H1 (cell line): ENCODE results near the gene PAQR4. TPM values are rescaled to one million over a fixed set of nuclear protein-coding genes. Genes with fewer than 3 reads are reported as not detected.
"Not testable (repeated sequence)": the region's sequence is repeated elsewhere in the genome, so short reads cannot be mapped to it uniquely, and the experiment has no call there.

Source experiments
- CTCF ChIA-PET: fragments of 300-600 bp; sonication (Branson Sonifier 250); formaldehyde crosslinking; loops from one replicate; lab custom pipeline; 2021; ENCODE audit not compliant: partially characterized antibody; lab: Charles Lee
- POLR2A ChIA-PET: fragments of 300-600 bp; sonication (Branson Sonifier 250); formaldehyde crosslinking; loops from one replicate; lab custom pipeline; 2021; ENCODE audit warnings: inconsistent platforms; ENCODE audit not compliant: partially characterized antibody; lab: Charles Lee
- DNase-seq, 2 experiments: peaks; one replicate each; pipeline versions ENCODE4 v3.0.0 to v3.0.0-alpha.2; 2010 to 2022; ENCODE audit warnings: low spot score in 2 of 2, low read depth in 1 of 2, mixed read lengths in 1 of 2
- FAIRE-seq: peaks from 2 replicates; lab custom pipeline; 2011; peaks lifted over from hg19 to GRCh38; lab: Jason Lieb, UNC
- H2AFZ ChIP-seq: 2 replicates; pipeline ENCODE4 v1.8.1; 2012; ENCODE audit warnings: low read length, inconsistent platforms
- H2AK5ac ChIP-seq: 2 replicates; pipeline ENCODE4 v1.6.1; 2013; ENCODE audit warnings: low read depth, low read length
- H2BK120ac ChIP-seq: replicated peaks from 2 replicates; pipeline ENCODE3; 2013; ENCODE audit warnings: low read depth, low read length, inconsistent platforms
- H2BK12ac ChIP-seq: 2 replicates; pipeline ENCODE4 v1.6.1; 2013; ENCODE audit warnings: low read depth, low read length
- H2BK15ac ChIP-seq: 2 replicates; pipeline ENCODE4 v1.6.1; 2013; ENCODE audit warnings: low read length
- H2BK20ac ChIP-seq: 2 replicates; pipeline ENCODE4 v1.6.1; 2013; ENCODE audit warnings: low read length
- H2BK5ac ChIP-seq: 2 replicates; pipeline ENCODE4 v1.6.1; 2013; ENCODE audit warnings: low read depth, low read length
- H3K14ac ChIP-seq: 2 replicates; pipeline ENCODE4 v1.6.1; 2013; ENCODE audit warnings: inconsistent platforms; ENCODE audit not compliant: insufficient read length
- H3K18ac ChIP-seq: 2 replicates; pipeline ENCODE4 v1.6.1; 2013; ENCODE audit warnings: low read length; ENCODE audit errors: extremely low read depth
- H3K23ac ChIP-seq: 2 replicates; pipeline ENCODE4 v1.6.1; 2013; ENCODE audit warnings: inconsistent platforms; ENCODE audit not compliant: insufficient read length
- H3K23me2 ChIP-seq: 2 replicates; pipeline ENCODE4 v1.6.1; 2013; ENCODE audit warnings: low read depth, low read length
- H3K27ac ChIP-seq: 2 replicates; pipeline ENCODE4 v1.6.1; 2011; ENCODE audit warnings: low read depth, low read length, inconsistent platforms
- H3K27me3 ChIP-seq, 4 experiments: replicated peaks in 1 of 4; 1 replicate in 1 of 4; 2 replicates in 3 of 4; pipeline versions ENCODE4 v1.6.1 to v1.8.1; 2011 to 2013; ENCODE audit warnings: low read length in 3 of 4, mild to moderate bottlenecking in 3 of 4, inconsistent platforms in 2 of 4, mixed read lengths in 2 of 4, moderate library complexity in 1 of 4; ENCODE audit not compliant: control insufficient read depth in 3 of 4, insufficient read depth in 3 of 4; ENCODE audit errors: extremely low read depth in 1 of 4
- H3K36me3 ChIP-seq, 4 experiments: 2 replicates each; pipeline versions ENCODE4 v1.6.1 to v1.8.1; 2011 to 2013; ENCODE audit warnings: mild to moderate bottlenecking in 4 of 4, low read length in 3 of 4, moderate library complexity in 2 of 4, control low read depth in 1 of 4, inconsistent platforms in 1 of 4; ENCODE audit not compliant: insufficient read depth in 4 of 4, control insufficient read depth in 2 of 4
- H3K4ac ChIP-seq: replicated peaks from 2 replicates; pipeline ENCODE3; 2013; ENCODE audit warnings: low read length, low read depth, mixed read lengths, inconsistent platforms; ENCODE audit not compliant: insufficient read length
- H3K4me1 ChIP-seq, 4 experiments: replicated peaks in 1 of 4; 1 replicate in 1 of 4; 2 replicates in 3 of 4; pipeline versions ENCODE4 v1.6.1 to v1.8.1; 2011 to 2013; ENCODE audit warnings: low read length in 3 of 4, inconsistent platforms in 2 of 4, mixed read lengths in 1 of 4; ENCODE audit not compliant: insufficient read depth in 4 of 4, control insufficient read depth in 3 of 4
- H3K4me2 ChIP-seq, 2 experiments: 2 replicates each; pipeline versions ENCODE4 v1.6.1 to v1.8.1; 2011 to 2013; ENCODE audit warnings: low read depth in 2 of 2, low read length in 2 of 2, control low read depth in 1 of 2, inconsistent platforms in 1 of 2, mild to moderate bottlenecking in 1 of 2; ENCODE audit not compliant: insufficient read depth in 1 of 2
- H3K4me3 ChIP-seq, 4 experiments: fragments of 200-600, 300-600 bp in 1 of 4; sonication (generic), shearing (Covaris generic), sonication (Bioruptor Twin) in 1 of 4; 2 replicates each; pipeline versions ENCODE4 v1.5.1 to v1.8.1; 2011 to 2016; ENCODE audit warnings: low read length in 4 of 4, low read depth in 3 of 4, control low read depth in 2 of 4, inconsistent platforms in 2 of 4, mild to moderate bottlenecking in 2 of 4, mixed read lengths in 1 of 4, moderate library complexity in 1 of 4; ENCODE audit not compliant: insufficient read depth in 2 of 4; ENCODE audit errors: extremely low read depth in 1 of 4
- H3K56ac ChIP-seq: replicated peaks from 2 replicates; pipeline ENCODE3; 2013; ENCODE audit warnings: low read depth, mild to moderate bottlenecking, mixed read lengths, low read length, inconsistent platforms; ENCODE audit not compliant: insufficient read length
- H3K79me1 ChIP-seq: 2 replicates; pipeline ENCODE4 v1.6.1; 2013; ENCODE audit warnings: low read depth, low read length, control low read depth
- H3K79me2 ChIP-seq, 2 experiments: 2 replicates each; pipeline versions ENCODE4 v1.6.1 to v1.8.1; 2012 to 2013; ENCODE audit warnings: low read length in 2 of 2, mild to moderate bottlenecking in 2 of 2, inconsistent platforms in 1 of 2; ENCODE audit not compliant: insufficient read depth in 2 of 2, control insufficient read depth in 1 of 2
- H3K9ac ChIP-seq, 4 experiments: replicated peaks in 1 of 4; 1 replicate in 1 of 4; 2 replicates in 3 of 4; pipeline versions ENCODE4 v1.6.1 to v1.8.1; 2011 to 2013; ENCODE audit warnings: low read depth in 3 of 4, low read length in 3 of 4, control low read depth in 2 of 4, mild to moderate bottlenecking in 2 of 4, moderate library complexity in 2 of 4, inconsistent platforms in 1 of 4; ENCODE audit errors: extremely low read depth in 1 of 4
- H3K9me3 ChIP-seq, 2 experiments: 2 replicates each; pipeline versions ENCODE4 v1.6.1 to v1.8.1; 2012 to 2013; ENCODE audit warnings: mild to moderate bottlenecking in 2 of 2, moderate library complexity in 2 of 2, control low read depth in 1 of 2, inconsistent platforms in 1 of 2, low read depth in 1 of 2, low read length in 1 of 2, mixed read lengths in 1 of 2; ENCODE audit not compliant: insufficient read depth in 2 of 2
- H4K20me1 ChIP-seq, 2 experiments: replicated peaks in 1 of 2; 2 replicates each; pipeline versions ENCODE3 to v1.8.1; 2011 to 2013; ENCODE audit warnings: inconsistent platforms in 2 of 2, low read length in 2 of 2, mild to moderate bottlenecking in 1 of 2; ENCODE audit not compliant: insufficient read depth in 2 of 2, control insufficient read depth in 1 of 2
- H4K5ac ChIP-seq: 2 replicates; pipeline ENCODE4 v1.6.1; 2013; ENCODE audit warnings: low read length, low read depth, mixed read lengths, inconsistent platforms; ENCODE audit not compliant: insufficient read length
- H4K8ac ChIP-seq: 2 replicates; pipeline ENCODE4 v1.8.0; 2013; ENCODE audit warnings: mild to moderate bottlenecking, moderate library complexity, low read length, inconsistent platforms; ENCODE audit not compliant: insufficient read depth; ENCODE audit errors: extremely low read depth
- H4K91ac ChIP-seq: replicated peaks from 2 replicates; pipeline ENCODE3; 2013; ENCODE audit warnings: low read length, mixed read lengths, inconsistent platforms; ENCODE audit not compliant: insufficient read length
- SP1 ChIP-seq: IDR thresholded peaks from 2 replicates; pipeline ENCODE4 v1.6.1; 2011; ENCODE audit warnings: low read depth, low read length
- TCF12 ChIP-seq: IDR thresholded peaks from 2 replicates; pipeline ENCODE4 v1.6.1; 2011; ENCODE audit warnings: low read depth, mild to moderate bottlenecking, low read length
- WGBS, 2 experiments: shearing (Covaris generic) in 1 of 2; methylation state at CpG; one replicate each; pipeline versions ENCODE4 v1.1.6 to v1.1.7; 2013 to 2015; ENCODE audit warnings: low lambda C conversion rate in 2 of 2, mixed read lengths in 2 of 2, inconsistent platforms in 1 of 2, low coverage in 1 of 2, missing lambda C conversion rate in 1 of 2; ENCODE audit not compliant: insufficient replicate concordance in 2 of 2, insufficient coverage in 1 of 2, insufficient read length in 1 of 2; ENCODE audit errors: extremely low coverage in 1 of 2, missing lambda C conversion rate in 1 of 2; 5-methylcytosine and 5-hydroxymethylcytosine counted together
- polyA plus RNA-seq, 7 experiments: library from polyadenylated mRNA; depleted of rRNA in 3 of 7; stranded (reverse) in 5 of 7; unstranded in 2 of 7; fragments of >200 nt in 5 of 7; fragments of 200-250 nt in 2 of 7; gene quantifications; 1 replicate in 5 of 7; 2 replicates in 1 of 7; 4 replicates in 1 of 7; pipeline versions ENCODE4 v1.2.1 to v1.2.3, GENCODE V29; 2011 to 2013; ENCODE audit warnings: missing spikeins in 2 of 7, mixed read lengths in 2 of 7
- total RNA-seq: library from RNA; stranded (reverse); fragmentation: NEBNext Ultra II Directional; extraction: Animal tissue kit (Norgen Biotek cat#: 25700); gene quantifications from 2 replicates; pipeline ENCODE4 v1.2.1, GENCODE V29; 2021

PAQR4 gene
- total and polyA plus RNA-seq, 2 of the 8 experiments (the other 6 are each of a cell fraction or from before 2014, with no cell fraction given) = 28.2 to 34.6 TPM

DNA sequence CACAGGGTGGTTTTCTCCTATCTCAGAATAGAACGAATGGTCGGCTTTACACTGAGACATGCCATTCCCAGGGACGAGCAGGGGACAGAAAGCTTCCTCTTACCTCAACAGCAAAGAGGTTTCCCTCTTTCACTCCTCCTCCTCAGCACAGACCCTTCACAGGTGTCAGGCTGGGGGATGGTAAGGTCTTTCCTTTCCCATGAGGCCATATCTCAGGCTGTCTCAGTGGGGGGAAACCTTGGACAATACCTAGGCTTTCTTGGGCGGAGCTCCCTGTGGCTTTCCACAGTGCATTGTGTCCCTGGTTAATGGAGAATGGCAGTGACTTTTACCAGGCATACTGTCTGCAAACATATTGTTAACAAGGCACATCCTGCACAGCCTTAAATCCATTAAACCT, 41.0 kb upstream of the PAQR4 start:
- H2BK5ac ChIP-seq, H3K9me3 ChIP-seq, H3K56ac ChIP-seq, H2BK15ac ChIP-seq, H3K27me3 ChIP-seq, H3K4me3 ChIP-seq, H3K23ac ChIP-seq, H3K79me1 ChIP-seq, H4K20me1 ChIP-seq, H3K14ac ChIP-seq, H2AK5ac ChIP-seq, H3K36me3 ChIP-seq, H3K4ac ChIP-seq, H3K27ac ChIP-seq, H2BK120ac ChIP-seq, H3K9ac ChIP-seq, H4K8ac ChIP-seq, H3K79me2 ChIP-seq, H3K4me2 ChIP-seq, H2BK20ac ChIP-seq, H4K5ac ChIP-seq, FAIRE-seq, H2AFZ ChIP-seq, H4K91ac ChIP-seq, H3K18ac ChIP-seq, H2BK12ac ChIP-seq, H3K23me2 ChIP-seq, DNase-seq: not testable (repeated sequence)
- POLR2A ChIA-PET = interaction anchor here (0.8 to 1.3 kb wide), 4 partner anchors 28 to 89 kb away, joined by 3 to 4 read pairs (median 3); partner anchors contain the start of gene KREMEN2
- CTCF ChIA-PET = interaction anchor here (0.7 to 10.4 kb wide), 13 partner anchors 9 to 86 kb away, joined by 3 to 98 read pairs (median 7); partner anchors contain the start of gene FLYWCH1
- WGBS, 2 experiments = 74% methylated on average over 4 of the region's 4 CpGs; no CpG with 5 or more reads in 1 of the 2 experiments
- H3K4me1 ChIP-seq = peaks cover 4 to 15% (median 10%) of the 10 kb centered on the region in 4 experiments
- TF ChIP-seq TCF12 (peak; percentile 35; the same call in 1 of the 2 replicates), SP1 (0 out of 2 replicates have a peak, but pooled peaks have one; percentile 13)
